Skeletal muscle tissue (tissue), 4 donors: ENCODE measurements around the gene LECT2. TPM values are rescaled to one million over a fixed set of nuclear protein-coding genes. Genes with fewer than 3 reads are reported as not detected.

Experiments used
- H3K27ac ChIP-seq: one replicate; pipeline ENCODE4 v1.7.0; 2013; ENCODE audit warnings: mild to moderate bottlenecking, low read depth, low read length, inconsistent platforms
- H3K27me3 ChIP-seq, 3 donors: one replicate each; pipeline ENCODE4 v1.7.0; 2013; ENCODE audit warnings: low read length in 3 of 3; ENCODE audit not compliant: control insufficient read depth in 3 of 3, insufficient read depth in 3 of 3
- H3K36me3 ChIP-seq, 3 donors: one replicate each; pipeline ENCODE4 v1.7.0; 2013; ENCODE audit warnings: low read length in 3 of 3; ENCODE audit not compliant: control insufficient read depth in 3 of 3, insufficient read depth in 3 of 3
- H3K4me1 ChIP-seq, 3 donors: one replicate each; pipeline ENCODE4 v1.7.0; 2013; ENCODE audit warnings: low read length in 3 of 3, mild to moderate bottlenecking in 3 of 3; ENCODE audit not compliant: control insufficient read depth in 3 of 3, insufficient read depth in 3 of 3
- H3K4me3 ChIP-seq, 3 donors: one replicate each; pipeline ENCODE4 v1.7.0; 2013; ENCODE audit warnings: low read length in 3 of 3
- H3K9ac ChIP-seq, 3 donors: one replicate each; pipeline ENCODE4 v1.7.0; 2013; ENCODE audit warnings: low read length in 3 of 3, mild to moderate bottlenecking in 3 of 3, moderate library complexity in 2 of 3, low read depth in 1 of 3
- H3K9me3 ChIP-seq, 3 donors: one replicate each; pipeline ENCODE4 v1.7.0; 2013; ENCODE audit warnings: low read length in 3 of 3; ENCODE audit not compliant: control insufficient read depth in 3 of 3
- total RNA-seq: library from RNA; depleted of rRNA; stranded (reverse); fragments of >200 nt; gene quantifications from one replicate; pipeline ENCODE4 v1.2.3, GENCODE V29; 2014
- donor health status: Osteomylitis.

LECT2 gene
- total RNA-seq, 1 donor from 2014 or later = not detected

DNA sequence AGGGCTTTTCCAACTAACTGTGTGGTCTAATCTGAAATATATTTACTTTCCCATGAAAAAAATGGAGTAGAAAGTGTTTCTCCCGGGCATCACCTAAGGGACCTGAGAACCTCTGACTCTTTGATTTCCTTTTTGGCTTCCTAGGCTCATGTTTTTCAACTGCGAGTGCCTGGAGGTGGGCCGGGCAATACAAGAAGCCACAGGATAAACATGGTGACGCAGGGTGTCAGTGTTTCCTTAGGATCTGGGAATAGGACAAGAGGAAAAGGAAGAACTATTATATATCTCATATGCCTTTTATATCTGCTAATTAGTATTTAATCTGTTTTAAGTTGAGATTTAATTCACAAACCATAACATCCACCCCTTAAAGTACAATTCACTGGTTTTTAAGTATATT lies 11.4 kb upstream of the LECT2 start:
- Histone ChIP-seq H3K36me3 (no peaks in the 10 kb centered on the region), H3K9ac (no peak overlapping the region), H3K4me1 (no peaks in the 10 kb centered on the region)

DNA sequence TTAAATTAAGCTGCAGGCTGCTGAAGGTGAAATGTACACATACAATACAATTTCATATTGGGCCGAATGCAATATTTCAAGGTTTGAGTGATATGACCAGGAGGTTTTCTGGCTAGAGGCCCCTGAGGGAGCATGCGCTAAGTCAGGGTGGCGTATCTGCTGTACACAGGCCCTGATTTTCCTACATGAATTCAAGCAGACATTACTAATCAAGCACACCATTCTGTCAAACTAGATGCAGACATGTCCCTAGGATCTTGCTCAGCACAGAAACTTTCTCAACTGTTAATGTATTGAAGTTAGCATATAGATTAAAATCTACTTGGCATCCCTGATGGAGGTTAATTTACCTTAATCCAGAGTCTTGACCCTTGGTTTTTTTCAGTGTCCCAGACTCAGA lies 10.7 kb upstream of the LECT2 start:
- Histone ChIP-seq H3K27me3 (no peaks in the 10 kb centered on the region), H3K9ac (no peak overlapping the region), H3K27ac (no peak overlapping the region), H3K9me3 (no peaks in the 10 kb centered on the region), H3K4me1 (no peaks in the 10 kb centered on the region), H3K4me3 (no peak overlapping the region), H3K36me3 (no peaks in the 10 kb centered on the region)

More for the DNA sequence above, 11.4 kb upstream of the LECT2 start:
- Histone ChIP-seq H3K4me3 (no peak overlapping the region), H3K9me3 (no peaks in the 10 kb centered on the region), H3K27me3 (no peaks in the 10 kb centered on the region), H3K27ac (no peak overlapping the region)

DNA sequence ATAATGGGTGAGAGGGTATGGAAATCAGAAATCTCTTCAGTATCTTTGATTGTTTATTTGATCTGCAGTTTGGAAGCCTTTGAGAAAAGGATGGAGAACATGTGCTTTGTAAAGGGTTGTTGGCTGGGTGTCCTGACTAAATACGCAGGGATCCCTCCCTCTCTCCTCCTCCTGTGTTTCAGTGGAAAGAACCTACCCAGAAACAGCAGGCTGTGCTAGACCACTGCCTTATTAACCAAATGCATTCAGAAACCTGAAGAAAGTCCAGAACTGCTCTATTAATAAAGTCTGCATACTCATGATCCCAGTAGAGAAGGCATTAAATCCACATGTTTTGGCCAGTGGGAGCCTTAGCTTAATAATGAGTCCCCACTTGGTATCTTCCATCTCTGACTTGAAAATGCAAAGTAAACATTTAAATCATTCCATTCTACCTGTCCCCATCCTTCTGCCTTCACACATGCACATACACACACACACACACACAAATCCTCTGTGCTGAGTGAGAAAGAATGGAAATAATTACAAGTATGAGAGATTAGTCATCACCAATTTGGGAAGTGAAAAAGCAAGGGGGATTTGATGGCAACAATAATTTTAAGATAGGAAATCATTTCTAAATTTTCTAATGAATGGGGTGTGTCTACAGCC lies 10.0 kb upstream of the LECT2 start:
- no peaks in the 10 kb centered on the region for H3K27me3 ChIP-seq
- no peak overlapping the region for H3K4me3 ChIP-seq
- H3K36me3 ChIP-seq = no peaks in the 10 kb centered on the region
- H3K27ac ChIP-seq = no peak overlapping the region
- no peaks in the 10 kb centered on the region for H3K9me3 ChIP-seq
- H3K4me1 ChIP-seq = no peaks in the 10 kb centered on the region
- no peak overlapping the region for H3K9ac ChIP-seq

DNA sequence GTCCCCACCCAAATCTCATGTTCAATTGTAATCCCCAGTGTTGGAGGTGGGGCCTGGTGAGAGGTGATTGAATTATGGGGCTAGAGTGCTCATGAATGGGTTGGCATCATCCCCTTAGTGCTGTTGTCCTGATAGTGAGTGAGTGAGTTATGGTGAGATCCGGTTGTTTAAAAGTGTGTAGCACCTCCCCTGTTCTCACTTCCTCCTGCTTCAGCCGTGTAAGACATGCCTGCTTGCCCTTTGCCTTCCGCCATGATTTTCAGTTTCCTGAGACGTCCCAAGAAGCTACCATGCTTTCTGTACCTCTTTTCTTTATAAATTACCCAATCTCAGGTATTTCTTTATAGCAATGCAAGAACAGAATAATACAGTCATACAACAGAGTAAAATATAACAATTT lies 742 bp upstream of the LECT2 start:
- Histone ChIP-seq H3K4me1 (no peaks in the 10 kb centered on the region), H3K36me3 (no peaks in the 10 kb centered on the region), H3K4me3 (no peak overlapping the region), H3K9ac (no peak overlapping the region), H3K9me3 (no peaks in the 10 kb centered on the region), H3K27ac (no peak overlapping the region), H3K27me3 (peaks cover 0 to 5% (median 0%) of the 10 kb centered on the region in 3 donors)

DNA sequence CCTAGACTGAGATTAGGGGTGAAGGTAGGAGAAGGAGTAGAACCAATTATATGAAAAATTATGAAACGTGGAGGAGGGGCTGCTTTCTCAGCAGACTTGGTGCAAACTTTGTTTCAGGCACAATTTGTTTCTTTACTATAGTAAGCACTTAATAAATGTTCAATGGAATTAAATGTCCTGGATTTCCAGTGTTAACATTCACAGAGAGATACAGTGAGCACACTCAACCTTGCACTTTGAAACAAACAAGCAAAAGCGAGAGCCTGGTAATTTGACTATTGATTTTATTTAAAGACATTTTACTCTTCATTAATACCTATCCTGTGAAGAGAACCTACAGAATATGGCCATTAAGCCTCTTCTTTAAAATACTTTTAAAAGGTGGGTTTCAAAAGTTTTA lies 933 bp downstream of the LECT2 start:
- no peak overlapping the region for H3K4me3 ChIP-seq
- no peaks in the 10 kb centered on the region for H3K9me3 ChIP-seq
- H3K27me3 ChIP-seq = peaks cover 0 to 5% (median 0%) of the 10 kb centered on the region in 3 donors
- H3K9ac ChIP-seq = no peak overlapping the region
- H3K36me3 ChIP-seq = no peaks in the 10 kb centered on the region
- H3K4me1 ChIP-seq = no peaks in the 10 kb centered on the region
- H3K27ac ChIP-seq = no peak overlapping the region

DNA sequence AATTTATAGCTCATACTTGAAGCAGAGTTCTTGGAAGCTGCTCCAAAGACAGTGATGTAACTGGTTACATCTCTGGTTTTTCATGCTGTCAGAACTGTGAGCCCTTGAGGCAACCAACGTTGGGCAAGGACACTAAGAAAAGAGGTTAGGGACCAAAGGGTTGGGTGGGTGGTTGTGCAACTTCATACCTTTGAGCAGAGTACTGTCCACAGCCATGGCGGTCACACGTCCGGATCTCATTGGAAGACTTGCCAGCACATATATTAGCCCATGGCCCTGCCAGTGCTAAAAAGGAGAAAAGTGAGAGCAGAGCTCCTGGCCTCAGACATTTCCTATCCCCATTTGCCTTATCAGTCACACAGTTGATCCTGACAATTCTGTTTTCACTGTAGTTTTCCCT lies 2.1 kb downstream of the LECT2 start:
- Histone ChIP-seq H3K9ac (no peak overlapping the region), H3K27ac (no peak overlapping the region), H3K4me1 (no peaks in the 10 kb centered on the region), H3K4me3 (no peak overlapping the region), H3K27me3 (peaks cover 0 to 5% (median 0%) of the 10 kb centered on the region in 3 donors), H3K36me3 (no peaks in the 10 kb centered on the region), H3K9me3 (no peaks in the 10 kb centered on the region)

DNA sequence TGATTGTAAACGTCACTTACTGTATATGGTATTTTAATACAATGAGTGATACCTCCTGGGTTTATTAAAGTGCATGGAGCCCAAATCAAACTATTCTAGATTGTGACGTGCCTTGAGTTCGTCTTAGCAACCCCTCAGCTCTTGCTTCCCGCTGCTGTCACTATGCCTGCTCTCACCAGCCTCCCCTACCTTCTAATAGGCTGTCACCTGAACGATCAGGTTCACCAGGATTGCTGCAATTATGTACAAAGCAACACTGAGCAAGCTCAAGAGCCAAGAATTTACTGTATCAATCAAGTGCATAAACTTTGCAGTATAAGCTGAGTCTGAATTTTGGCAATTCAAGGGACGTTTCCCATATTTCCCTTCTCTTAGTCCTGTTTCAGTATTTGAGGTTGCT lies 3.0 kb downstream of the LECT2 start:
- Histone ChIP-seq H3K9me3 (no peaks in the 10 kb centered on the region), H3K4me3 (no peak overlapping the region), H3K4me1 (no peaks in the 10 kb centered on the region), H3K27ac (no peak overlapping the region), H3K9ac (no peak overlapping the region), H3K27me3 (peaks cover 0 to 5% (median 0%) of the 10 kb centered on the region in 3 donors), H3K36me3 (no peaks in the 10 kb centered on the region)

DNA sequence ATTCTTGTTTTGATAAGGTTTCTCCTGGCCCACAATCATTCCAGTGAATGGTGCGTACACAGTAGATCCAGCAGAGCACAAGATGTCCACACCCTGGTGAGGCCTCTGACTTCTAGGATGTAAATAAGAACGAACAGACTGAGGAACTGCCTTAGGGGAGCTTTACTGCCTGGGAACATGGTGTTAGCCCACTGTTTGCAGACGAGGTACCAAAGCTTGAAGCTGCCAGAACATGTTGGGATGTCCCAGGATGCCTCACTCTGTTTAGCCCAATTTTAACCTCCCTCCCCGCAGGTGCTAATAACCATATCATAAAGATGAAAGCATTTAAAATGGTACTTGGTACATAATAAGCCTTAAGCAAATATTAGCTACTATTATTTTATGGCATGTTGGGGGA lies 3.5 kb downstream of the LECT2 start:
- H3K27me3 ChIP-seq = peaks cover 0 to 5% (median 0%) of the 10 kb centered on the region in 3 donors
- H3K9me3 ChIP-seq = no peaks in the 10 kb centered on the region
- no peak overlapping the region for H3K4me3 ChIP-seq
- H3K4me1 ChIP-seq = no peaks in the 10 kb centered on the region
- H3K27ac ChIP-seq = no peak overlapping the region
- H3K9ac ChIP-seq = no peak overlapping the region
- H3K36me3 ChIP-seq = no peaks in the 10 kb centered on the region

DNA sequence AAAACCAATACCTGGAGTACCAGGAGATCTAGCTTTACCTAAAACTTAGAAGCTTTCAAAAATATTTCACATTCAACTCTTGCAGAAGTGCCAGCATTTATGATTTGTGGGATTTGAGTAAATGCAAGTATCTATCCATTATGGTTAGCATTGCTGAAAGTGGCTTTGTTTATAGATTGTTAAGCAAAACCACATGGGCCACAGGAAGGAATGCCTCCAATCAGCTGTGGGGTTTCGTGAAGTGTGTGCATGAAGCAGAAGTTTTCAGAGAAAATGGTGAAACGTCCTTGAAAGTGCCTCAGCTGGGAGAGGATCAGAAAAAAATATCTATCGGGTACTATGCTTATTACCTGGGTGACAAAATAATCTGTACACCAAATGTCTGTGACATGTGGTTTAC lies 4.2 kb downstream of the LECT2 start:
- Histone ChIP-seq H3K27me3 (peaks cover 0 to 5% (median 0%) of the 10 kb centered on the region in 3 donors), H3K27ac (no peak overlapping the region), H3K9me3 (no peaks in the 10 kb centered on the region), H3K36me3 (no peaks in the 10 kb centered on the region), H3K4me1 (no peaks in the 10 kb centered on the region), H3K4me3 (no peak overlapping the region), H3K9ac (no peak overlapping the region)

DNA sequence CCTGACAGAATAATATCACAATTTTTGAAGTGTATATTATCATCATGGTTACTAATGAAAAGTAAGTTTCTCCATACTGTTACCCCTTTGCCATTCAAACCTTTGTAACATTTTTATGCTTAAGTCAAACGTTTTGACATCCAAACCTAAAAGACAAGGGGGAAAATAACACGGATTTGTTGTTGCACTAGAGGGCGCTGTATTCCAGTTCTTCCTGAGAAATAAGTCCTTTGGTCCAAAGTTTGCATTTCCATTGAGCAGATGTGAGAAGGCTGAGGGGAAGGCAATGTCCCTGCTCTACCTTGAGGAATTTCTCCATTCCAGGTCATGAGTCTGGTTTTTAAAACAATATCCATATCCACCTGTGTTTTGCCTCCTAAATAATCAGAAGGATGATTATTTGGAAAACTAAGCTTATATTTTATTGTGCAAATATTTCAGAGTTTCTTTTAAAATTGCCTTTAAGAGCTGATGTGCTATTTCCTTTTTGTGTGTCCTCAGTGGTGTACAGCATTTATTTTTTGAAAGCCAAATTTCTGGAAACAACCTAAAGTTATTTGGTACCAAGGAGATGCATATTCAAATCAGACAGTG lies 9.7 kb downstream of the LECT2 start:
- no peaks in the 10 kb centered on the region for H3K9me3 ChIP-seq
- H3K27ac ChIP-seq = no peak overlapping the region
- H3K36me3 ChIP-seq = no peaks in the 10 kb centered on the region
- H3K4me3 ChIP-seq = no peak overlapping the region
- no peaks in the 10 kb centered on the region for H3K4me1 ChIP-seq
- no peak overlapping the region for H3K9ac ChIP-seq
- H3K27me3 ChIP-seq = no peaks in the 10 kb centered on the region
